Measurements from ENCODE around the gene DDN. TPM values are rescaled to one million over a fixed set of nuclear protein-coding genes. Genes with fewer than 3 reads are reported as not detected.

The DDN gene
- total RNA-seq, 1 donor from 2014 or later = 0.26 TPM

- H3K27me3 ChIP-seq (ENCODE audit: control insufficient read depth, insufficient read depth, low read length) = no peaks in the 10 kb centered on the region
- H3K36me3 ChIP-seq (ENCODE audit: control insufficient read depth, insufficient read depth, low read length) = peaks cover 57% of the 10 kb centered on the region
- no peak for TF ChIP-seq CTCF (IDR thresholded peaks at IDR 0.05; ENCODE audit: insufficient read depth, low read length, severe bottlenecking)
- FAIRE-seq = peak; percentile 58
- no peak overlapping the region for H3K4me3 ChIP-seq (ENCODE audit: low read depth, low read length)
- DNase-seq (ENCODE audit: low read depth) = no peak
These were observed 39.2 kb upstream of the DDN start for GRCh38 chr12:49038291-49038955.

- DNase-seq (ENCODE audit: low read depth) = no peak
- no peak for TF ChIP-seq CTCF (IDR thresholded peaks at IDR 0.05; ENCODE audit: insufficient read depth, low read length, severe bottlenecking)
- Histone ChIP-seq H3K4me3 (ENCODE audit: low read depth, low read length) (no peak overlapping the region), H3K36me3 (ENCODE audit: control insufficient read depth, insufficient read depth, low read length) (peaks cover 55% of the 10 kb centered on the region), H3K27me3 (ENCODE audit: control insufficient read depth, insufficient read depth, low read length) (no peaks in the 10 kb centered on the region)
- FAIRE-seq = no peak
These were observed 38.7 kb upstream of the DDN start for GRCh38 chr12:49037947-49038237.

- H3K36me3 ChIP-seq (ENCODE audit: control insufficient read depth, insufficient read depth, low read length) = peaks cover 54% of the 10 kb centered on the region
- no peak overlapping the region for H3K4me3 ChIP-seq (ENCODE audit: low read depth, low read length)
- FAIRE-seq = peak; percentile 60
- H3K27me3 ChIP-seq (ENCODE audit: control insufficient read depth, insufficient read depth, low read length) = no peaks in the 10 kb centered on the region
- DNase-seq (ENCODE audit: low read depth) = no peak
- TF ChIP-seq CTCF (IDR thresholded peaks at IDR 0.05; ENCODE audit: insufficient read depth, low read length, severe bottlenecking) = no peak
These were observed 38.2 kb upstream of the DDN start for GRCh38 chr12:49037111-49037946.

- Histone ChIP-seq H3K4me3 (ENCODE audit: low read depth, low read length) (no peak overlapping the region), H3K36me3 (ENCODE audit: control insufficient read depth, insufficient read depth, low read length) (peaks cover 59% of the 10 kb centered on the region), H3K27me3 (ENCODE audit: control insufficient read depth, insufficient read depth, low read length) (no peaks in the 10 kb centered on the region)
- FAIRE-seq (no peak), DNase-seq (ENCODE audit: low read depth) (no peak)
- TF ChIP-seq CTCF (IDR thresholded peaks at IDR 0.05; ENCODE audit: insufficient read depth, low read length, severe bottlenecking) = no peak
These were observed 36.9 kb upstream of the DDN start for GRCh38 chr12:49036029-49036428.

GRCh38 chr12:49034286-49034622 lies 35.1 kb upstream of the DDN start:
- Histone ChIP-seq H3K27me3 (ENCODE audit: control insufficient read depth, insufficient read depth, low read length) (no peaks in the 10 kb centered on the region), H3K36me3 (ENCODE audit: control insufficient read depth, insufficient read depth, low read length) (peaks cover 53% of the 10 kb centered on the region), H3K4me3 (ENCODE audit: low read depth, low read length) (no peak overlapping the region)
- FAIRE-seq (no peak), DNase-seq (ENCODE audit: low read depth) (no peak)
- no peak for TF ChIP-seq CTCF (IDR thresholded peaks at IDR 0.05; ENCODE audit: insufficient read depth, low read length, severe bottlenecking)
